ENCODE results near the gene YKT6.

DNA sequence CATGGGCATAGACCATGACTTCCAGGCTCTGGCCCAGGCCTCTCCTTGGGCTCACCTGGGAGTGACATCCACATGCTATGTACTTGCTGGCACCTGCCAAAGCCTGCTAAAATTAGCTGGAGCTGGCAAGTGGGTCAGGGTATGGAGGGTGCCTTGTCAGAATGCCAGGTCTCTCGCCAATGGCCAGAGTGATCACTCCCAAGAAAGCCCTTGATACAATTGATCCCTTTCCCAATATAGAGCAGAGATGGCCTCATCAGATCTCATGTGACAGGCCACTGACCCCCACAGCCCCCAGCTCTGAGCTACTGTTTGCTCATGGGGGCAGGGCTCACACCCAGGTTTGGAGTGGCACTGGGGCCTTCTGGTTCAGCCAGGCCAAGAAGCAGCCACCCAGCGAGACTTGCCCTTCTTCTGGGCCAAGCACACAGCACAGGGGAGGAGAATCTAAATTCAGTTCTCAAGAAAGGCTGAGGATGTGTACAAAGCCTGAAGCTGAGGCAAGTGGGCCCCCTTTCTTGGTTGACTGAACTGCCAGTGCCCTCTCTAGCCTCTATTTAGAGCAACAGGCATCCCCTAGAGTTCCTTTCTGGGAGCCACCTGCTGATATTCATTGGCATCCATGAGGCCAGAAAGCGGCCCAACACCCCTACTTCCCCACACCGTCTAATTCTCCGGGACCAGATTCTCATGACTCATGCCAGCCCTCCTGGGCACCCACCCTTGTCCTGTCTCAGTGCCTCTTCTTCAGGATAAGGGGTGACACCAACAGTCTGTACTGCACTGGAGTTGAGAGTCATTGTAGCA is 40.8 kb upstream of the YKT6 start:
- TF ChIP-seq, protein P1, sequence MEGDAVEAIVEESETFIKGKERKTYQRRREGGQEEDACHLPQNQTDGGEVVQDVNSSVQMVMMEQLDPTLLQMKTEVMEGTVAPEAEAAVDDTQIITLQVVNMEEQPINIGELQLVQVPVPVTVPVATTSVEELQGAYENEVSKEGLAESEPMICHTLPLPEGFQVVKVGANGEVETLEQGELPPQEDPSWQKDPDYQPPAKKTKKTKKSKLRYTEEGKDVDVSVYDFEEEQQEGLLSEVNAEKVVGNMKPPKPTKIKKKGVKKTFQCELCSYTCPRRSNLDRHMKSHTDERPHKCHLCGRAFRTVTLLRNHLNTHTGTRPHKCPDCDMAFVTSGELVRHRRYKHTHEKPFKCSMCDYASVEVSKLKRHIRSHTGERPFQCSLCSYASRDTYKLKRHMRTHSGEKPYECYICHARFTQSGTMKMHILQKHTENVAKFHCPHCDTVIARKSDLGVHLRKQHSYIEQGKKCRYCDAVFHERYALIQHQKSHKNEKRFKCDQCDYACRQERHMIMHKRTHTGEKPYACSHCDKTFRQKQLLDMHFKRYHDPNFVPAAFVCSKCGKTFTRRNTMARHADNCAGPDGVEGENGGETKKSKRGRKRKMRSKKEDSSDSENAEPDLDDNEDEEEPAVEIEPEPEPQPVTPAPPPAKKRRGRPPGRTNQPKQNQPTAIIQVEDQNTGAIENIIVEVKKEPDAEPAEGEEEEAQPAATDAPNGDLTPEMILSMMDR (optimal IDR thresholded peaks at IDR 0.05 in 1 of 3, IDR thresholded peaks at IDR 0.05 in 1 of 3, conservative IDR thresholded peaks at IDR 0.05 in 1 of 3; ENCODE audit: extremely low read depth in 1 of 3, insufficient read depth in 2 of 3, low read length in 3 of 3), result no peak
- TF ChIP-seq EZH2 (IDR thresholded peaks at IDR 0.05; ENCODE audit: low read length), result no peak

All from keratinocyte (primary cell).